ENCODE results near the gene VTN.

VTN gene

GRCh38 chr17:28402844-28403243, 32.7 kb upstream of the VTN start:
- TF ChIP-seq CTCF (IDR thresholded peaks at IDR 0.05; ENCODE audit: low read depth, low read length): no peak
- no peak for DNase-seq (ENCODE audit: low read depth in 2 of 2)
- H3K4me3 ChIP-seq (replicated peaks in 1 of 2; ENCODE audit: low read depth in 2 of 2, low read length in 2 of 2): no peak overlapping the region

- no peak for TF ChIP-seq CTCF (IDR thresholded peaks at IDR 0.05; ENCODE audit: low read depth, low read length)
- no peak for DNase-seq (ENCODE audit: low read depth in 2 of 2)
- H3K4me3 ChIP-seq (replicated peaks in 1 of 2; ENCODE audit: low read depth in 2 of 2, low read length in 2 of 2): no peak overlapping the region
Observed at GRCh38 chr17:28402224-28402630, 32.1 kb upstream of the VTN start.

- no peak overlapping the region for H3K4me3 ChIP-seq (replicated peaks in 1 of 2; ENCODE audit: low read depth in 2 of 2, low read length in 2 of 2)
- DNase-seq (ENCODE audit: low read depth in 2 of 2): no peak
- TF ChIP-seq CTCF (IDR thresholded peaks at IDR 0.05; ENCODE audit: low read depth, low read length): no peak
Observed at GRCh38 chr17:28399808-28400207, 29.7 kb upstream of the VTN start.

- no peak for TF ChIP-seq CTCF (IDR thresholded peaks at IDR 0.05; ENCODE audit: low read depth, low read length)
- DNase-seq (ENCODE audit: low read depth in 2 of 2): peak in 1 of 2 donors; percentile 15
- H3K4me3 ChIP-seq (replicated peaks in 1 of 2; ENCODE audit: low read depth in 2 of 2, low read length in 2 of 2): no peak overlapping the region
Observed at GRCh38 chr17:28398280-28398981, 28.3 kb upstream of the VTN start.

GRCh38 chr17:28397687-28398279, 27.7 kb upstream of the VTN start:
- TF ChIP-seq CTCF (IDR thresholded peaks at IDR 0.05; ENCODE audit: low read depth, low read length): no peak
- no peak overlapping the region for H3K4me3 ChIP-seq (replicated peaks in 1 of 2; ENCODE audit: low read depth in 2 of 2, low read length in 2 of 2)
- no peak for DNase-seq (ENCODE audit: low read depth in 2 of 2)

GRCh38 chr17:28397275-28397674, 27.2 kb upstream of the VTN start:
- no peak for TF ChIP-seq CTCF (IDR thresholded peaks at IDR 0.05; ENCODE audit: low read depth, low read length)
- no peak for DNase-seq (ENCODE audit: low read depth in 2 of 2)
- H3K4me3 ChIP-seq (replicated peaks in 1 of 2; ENCODE audit: low read depth in 2 of 2, low read length in 2 of 2): no peak overlapping the region

Data from cardiac fibroblast (primary cell).